Endothelial cell (in vitro differentiated cells): ENCODE data around the gene GAS6. TPM values are rescaled to one million over a fixed set of nuclear protein-coding genes. Genes with fewer than 3 reads are reported as not detected.

Source experiments
- DNase-seq: peaks from one replicate; pipeline ENCODE4 v3.0.0; 2021; ENCODE audit warnings: low spot score
- H3K27ac Mint-ChIP-seq: one replicate; pipeline ENCODE4 v1.8.0; 2021; ENCODE audit warnings: mixed read lengths, inconsistent platforms; ENCODE audit not compliant: unreplicated experiment
- H3K27me3 Mint-ChIP-seq: one replicate; pipeline ENCODE4 v1.8.0; 2021; ENCODE audit warnings: mild to moderate bottlenecking, moderate library complexity, mixed read lengths, inconsistent platforms; ENCODE audit not compliant: unreplicated experiment
- H3K36me3 Mint-ChIP-seq: one replicate; pipeline ENCODE4 v1.8.0; 2021; ENCODE audit warnings: mild to moderate bottlenecking, low read depth, mixed read lengths, inconsistent platforms; ENCODE audit not compliant: unreplicated experiment
- H3K4me1 Mint-ChIP-seq: one replicate; pipeline ENCODE4 v1.8.0; 2021; ENCODE audit warnings: mild to moderate bottlenecking, mixed read lengths, inconsistent platforms; ENCODE audit not compliant: unreplicated experiment
- H3K4me3 Mint-ChIP-seq: one replicate; pipeline ENCODE4 v1.8.0; 2021; ENCODE audit warnings: mild to moderate bottlenecking, mixed read lengths, inconsistent platforms; ENCODE audit not compliant: unreplicated experiment
- H3K9me3 Mint-ChIP-seq: one replicate; pipeline ENCODE4 v1.8.0; 2021; ENCODE audit warnings: mixed read lengths, inconsistent platforms; ENCODE audit not compliant: unreplicated experiment
- total RNA-seq: library from RNA; stranded (reverse); fragmentation: NEBNext Ultra II Directional; extraction: Animal tissue kit (Norgen Biotek cat#: 25700); gene quantifications from one replicate; pipeline ENCODE4 v1.2.1, GENCODE V29; 2021; ENCODE audit not compliant: unreplicated experiment
- TF ChIP-seq, protein P1 (sequence below): fragments of 200-600 bp; sonication (generic); IDR thresholded peaks from one replicate; pipeline ENCODE4 v1.5.0; 2021; ENCODE audit warnings: antibody characterized with exemption; ENCODE audit not compliant: unreplicated experiment

Gene GAS6
- total RNA-seq, 1 donor from 2014 or later, result 19.8 TPM

DNA sequence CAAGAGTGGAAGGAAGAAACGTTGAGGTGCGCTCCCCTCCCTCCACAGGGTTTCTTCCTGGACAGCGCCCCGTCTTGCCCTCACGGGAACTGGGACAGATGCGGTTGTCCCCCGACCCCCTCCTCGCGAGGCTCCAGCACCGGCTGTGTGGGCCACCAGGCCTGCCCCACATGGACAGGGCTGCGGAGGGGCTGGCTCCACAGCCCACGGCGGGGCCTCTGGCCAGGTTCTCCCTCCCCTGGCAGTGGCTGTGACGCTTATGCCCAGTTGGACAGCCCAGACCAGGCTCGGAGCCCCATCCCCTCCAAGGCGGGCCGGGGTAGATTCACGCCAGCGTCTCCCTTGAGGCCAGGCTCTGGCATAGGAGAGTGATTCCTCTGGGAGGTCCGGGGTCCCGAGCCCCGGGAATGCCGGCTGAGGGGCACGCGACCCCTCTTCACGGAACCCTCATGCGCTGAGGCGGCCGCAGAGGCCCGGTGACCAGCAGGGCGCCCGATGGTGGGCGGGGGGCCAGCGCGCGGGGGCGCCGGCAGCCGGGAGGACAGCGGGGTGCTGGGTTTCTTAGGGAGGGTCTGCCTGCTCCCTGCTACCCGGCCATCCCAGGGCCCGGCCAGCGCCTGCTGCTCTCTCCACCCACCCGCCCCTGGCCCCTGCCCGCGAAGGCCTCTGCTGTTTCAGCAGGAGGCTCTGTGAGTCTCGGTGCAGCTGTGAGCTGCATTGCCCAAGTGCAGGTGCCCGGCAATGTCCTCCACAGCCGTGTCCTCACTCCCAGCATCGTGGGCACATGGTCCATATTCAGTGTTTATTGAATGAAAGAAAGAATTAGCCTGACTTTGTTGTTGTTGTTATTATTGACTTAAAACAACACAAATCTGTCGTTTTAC is 20.3 kb upstream of the GAS6 start:
- H3K4me3 Mint-ChIP-seq, result no peak overlapping the region
- peaks cover 5% of the 10 kb centered on the region for H3K36me3 Mint-ChIP-seq
- no peak overlapping the region for H3K27ac Mint-ChIP-seq
- no peaks in the 10 kb centered on the region for H3K9me3 Mint-ChIP-seq
- peaks cover 4% of the 10 kb centered on the region for H3K27me3 Mint-ChIP-seq
- peaks cover 22% of the 10 kb centered on the region for H3K4me1 Mint-ChIP-seq
- TF ChIP-seq, protein P1, sequence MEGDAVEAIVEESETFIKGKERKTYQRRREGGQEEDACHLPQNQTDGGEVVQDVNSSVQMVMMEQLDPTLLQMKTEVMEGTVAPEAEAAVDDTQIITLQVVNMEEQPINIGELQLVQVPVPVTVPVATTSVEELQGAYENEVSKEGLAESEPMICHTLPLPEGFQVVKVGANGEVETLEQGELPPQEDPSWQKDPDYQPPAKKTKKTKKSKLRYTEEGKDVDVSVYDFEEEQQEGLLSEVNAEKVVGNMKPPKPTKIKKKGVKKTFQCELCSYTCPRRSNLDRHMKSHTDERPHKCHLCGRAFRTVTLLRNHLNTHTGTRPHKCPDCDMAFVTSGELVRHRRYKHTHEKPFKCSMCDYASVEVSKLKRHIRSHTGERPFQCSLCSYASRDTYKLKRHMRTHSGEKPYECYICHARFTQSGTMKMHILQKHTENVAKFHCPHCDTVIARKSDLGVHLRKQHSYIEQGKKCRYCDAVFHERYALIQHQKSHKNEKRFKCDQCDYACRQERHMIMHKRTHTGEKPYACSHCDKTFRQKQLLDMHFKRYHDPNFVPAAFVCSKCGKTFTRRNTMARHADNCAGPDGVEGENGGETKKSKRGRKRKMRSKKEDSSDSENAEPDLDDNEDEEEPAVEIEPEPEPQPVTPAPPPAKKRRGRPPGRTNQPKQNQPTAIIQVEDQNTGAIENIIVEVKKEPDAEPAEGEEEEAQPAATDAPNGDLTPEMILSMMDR, result no peak
- DNase-seq, result no peak

DNA sequence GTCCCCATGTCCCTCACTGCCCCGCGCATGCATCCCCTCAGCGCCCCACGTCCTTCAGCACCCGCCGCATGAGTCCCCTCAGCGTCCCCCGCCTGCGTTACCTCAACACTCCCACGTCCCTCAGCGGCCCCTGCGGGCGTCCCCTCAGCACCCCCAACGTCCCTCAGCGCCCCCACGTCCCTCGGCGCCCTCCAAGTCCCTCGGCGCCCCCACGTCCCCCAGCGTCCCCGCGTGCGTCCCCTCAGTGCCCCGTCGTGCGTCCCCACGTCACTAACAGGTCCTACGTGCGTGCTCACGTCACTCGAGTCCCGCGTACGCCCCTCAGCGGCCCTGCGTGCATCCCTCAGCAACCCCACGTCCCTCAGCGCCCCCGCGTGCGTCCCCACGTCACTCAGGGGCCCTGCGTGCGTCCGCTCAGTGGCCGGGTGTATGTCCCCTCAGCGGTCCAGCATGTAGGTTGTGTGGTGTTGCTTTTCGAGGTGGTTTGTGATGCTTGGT is 19.5 kb upstream of the GAS6 start:
- peaks cover 22% of the 10 kb centered on the region for H3K4me1 Mint-ChIP-seq
- H3K9me3 Mint-ChIP-seq, result no peaks in the 10 kb centered on the region
- TF ChIP-seq, protein P1, result no peak
- no peak overlapping the region for H3K4me3 Mint-ChIP-seq
- peaks cover 5% of the 10 kb centered on the region for H3K36me3 Mint-ChIP-seq
- no peak overlapping the region for H3K27ac Mint-ChIP-seq
- no peak for DNase-seq
- H3K27me3 Mint-ChIP-seq, result peaks cover 6% of the 10 kb centered on the region

DNA sequence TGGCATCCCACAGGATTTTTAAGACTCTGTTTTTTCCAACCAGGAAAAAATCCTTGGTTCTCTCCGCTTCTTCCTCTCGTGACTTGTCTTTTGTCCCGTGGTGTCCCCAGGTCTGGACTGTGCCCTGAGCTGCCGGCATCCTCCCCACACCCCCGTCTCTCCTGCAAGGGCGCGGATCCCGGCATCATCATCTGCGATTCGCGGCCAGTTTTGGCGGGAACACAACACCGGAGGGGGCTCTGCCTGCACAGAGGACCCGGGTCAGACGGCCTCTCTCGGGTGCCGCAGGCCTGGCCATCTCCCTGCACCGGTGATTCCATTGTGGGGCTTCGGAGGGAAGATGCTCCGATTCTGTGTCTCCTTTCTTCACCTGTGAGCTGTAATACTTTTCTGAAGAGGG is 18.8 kb upstream of the GAS6 start:
- no peaks in the 10 kb centered on the region for H3K9me3 Mint-ChIP-seq
- TF ChIP-seq, protein P1, result no peak
- H3K27me3 Mint-ChIP-seq, result peaks cover 6% of the 10 kb centered on the region
- no peak overlapping the region for H3K27ac Mint-ChIP-seq
- peak overlapping the region; percentile 15 for H3K4me3 Mint-ChIP-seq
- DNase-seq, result no peak
- H3K4me1 Mint-ChIP-seq, result peaks cover 22% of the 10 kb centered on the region
- H3K36me3 Mint-ChIP-seq, result peaks cover 5% of the 10 kb centered on the region

DNA sequence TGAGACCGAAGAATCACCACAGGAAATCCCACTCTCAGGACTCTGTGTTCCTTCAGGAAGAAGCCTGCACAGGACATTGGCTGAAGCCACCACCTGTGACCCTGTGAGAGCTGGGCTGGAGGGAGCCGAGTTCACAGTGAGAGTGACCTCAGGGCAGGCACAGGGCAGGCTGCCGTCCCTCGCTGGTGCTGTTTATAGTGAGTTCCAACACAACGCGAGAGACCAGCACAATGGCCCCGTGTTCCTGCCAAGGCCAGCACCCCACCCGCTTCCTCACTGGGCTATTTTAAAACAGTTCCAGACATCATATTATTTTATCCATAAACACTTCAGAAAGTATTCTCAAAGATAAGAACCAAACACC is 18.4 kb upstream of the GAS6 start:
- H3K4me3 Mint-ChIP-seq, result peak overlapping the region; percentile 15
- peaks cover 5% of the 10 kb centered on the region for H3K36me3 Mint-ChIP-seq
- peaks cover 6% of the 10 kb centered on the region for H3K27me3 Mint-ChIP-seq
- no peak overlapping the region for H3K27ac Mint-ChIP-seq
- no peaks in the 10 kb centered on the region for H3K9me3 Mint-ChIP-seq
- TF ChIP-seq, protein P1, result no peak
- H3K4me1 Mint-ChIP-seq, result peaks cover 22% of the 10 kb centered on the region
- no peak for DNase-seq

DNA sequence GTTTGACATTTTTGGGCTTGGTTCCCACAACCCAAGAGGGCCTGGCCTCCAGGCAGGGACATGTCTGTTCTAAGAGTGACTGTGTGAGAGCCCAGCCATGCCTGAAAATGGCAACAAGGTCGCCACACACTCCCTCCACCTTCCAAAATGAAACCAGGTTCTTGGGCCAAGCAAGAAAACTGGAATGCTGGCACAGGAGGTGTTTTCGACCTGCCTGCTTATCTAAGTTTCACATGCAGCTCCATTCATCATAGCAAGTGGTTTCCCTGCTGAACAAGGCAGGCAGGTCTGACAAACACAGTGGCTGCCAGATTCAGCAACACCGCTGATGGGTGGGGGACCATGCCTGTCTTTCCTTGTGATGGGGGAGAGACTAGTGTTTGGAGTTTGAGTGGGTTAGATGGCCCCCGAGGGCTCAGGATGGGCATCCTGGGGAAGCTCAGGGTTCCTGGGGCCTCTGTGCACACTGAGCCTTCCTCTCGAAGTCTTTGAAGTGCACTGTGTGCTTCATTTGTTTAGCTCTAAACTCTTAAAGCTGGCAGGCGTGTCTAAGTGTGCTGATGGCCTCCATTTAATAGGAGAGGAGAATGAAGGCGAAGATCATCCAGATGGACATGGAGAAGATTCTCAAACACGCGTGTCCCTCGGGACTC is 17.9 kb upstream of the GAS6 start:
- peaks cover 22% of the 10 kb centered on the region for H3K4me1 Mint-ChIP-seq
- H3K9me3 Mint-ChIP-seq, result no peaks in the 10 kb centered on the region
- H3K27ac Mint-ChIP-seq, result peak overlapping the region; percentile 12
- peaks cover 6% of the 10 kb centered on the region for H3K27me3 Mint-ChIP-seq
- TF ChIP-seq, protein P1, result no peak
- H3K4me3 Mint-ChIP-seq, result no peak overlapping the region
- peaks cover 6% of the 10 kb centered on the region for H3K36me3 Mint-ChIP-seq
- no peak for DNase-seq
